ENCODE results near the gene SDK1.

GRCh38 chr7:4273566-4274230 lies 972.6 kb downstream of the SDK1 start:
- TF ChIP-seq, protein P1, sequence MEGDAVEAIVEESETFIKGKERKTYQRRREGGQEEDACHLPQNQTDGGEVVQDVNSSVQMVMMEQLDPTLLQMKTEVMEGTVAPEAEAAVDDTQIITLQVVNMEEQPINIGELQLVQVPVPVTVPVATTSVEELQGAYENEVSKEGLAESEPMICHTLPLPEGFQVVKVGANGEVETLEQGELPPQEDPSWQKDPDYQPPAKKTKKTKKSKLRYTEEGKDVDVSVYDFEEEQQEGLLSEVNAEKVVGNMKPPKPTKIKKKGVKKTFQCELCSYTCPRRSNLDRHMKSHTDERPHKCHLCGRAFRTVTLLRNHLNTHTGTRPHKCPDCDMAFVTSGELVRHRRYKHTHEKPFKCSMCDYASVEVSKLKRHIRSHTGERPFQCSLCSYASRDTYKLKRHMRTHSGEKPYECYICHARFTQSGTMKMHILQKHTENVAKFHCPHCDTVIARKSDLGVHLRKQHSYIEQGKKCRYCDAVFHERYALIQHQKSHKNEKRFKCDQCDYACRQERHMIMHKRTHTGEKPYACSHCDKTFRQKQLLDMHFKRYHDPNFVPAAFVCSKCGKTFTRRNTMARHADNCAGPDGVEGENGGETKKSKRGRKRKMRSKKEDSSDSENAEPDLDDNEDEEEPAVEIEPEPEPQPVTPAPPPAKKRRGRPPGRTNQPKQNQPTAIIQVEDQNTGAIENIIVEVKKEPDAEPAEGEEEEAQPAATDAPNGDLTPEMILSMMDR (conservative IDR thresholded peaks at IDR 0.05; ENCODE audit: low read length), result no peak
- TF ChIP-seq EZH2phosphoT487 (IDR thresholded peaks at IDR 0.05; ENCODE audit: borderline replicate concordance, low read depth, low read length), result no peak

All from OCI-LY7 (cell line).